T-helper 1 cell treated with Interleukin-12 subunit alpha and Interleukin-12 subunit beta and Interleukin-4 antibody, amounts not matched to agents 30 ng/mL and 1 ng/mL, for 36 hours (primary cell): ENCODE results near the gene NOVA1. TPM values are rescaled to one million over a fixed set of nuclear protein-coding genes. Genes with fewer than 3 reads are reported as not detected.

Source experiments
- intact Hi-C: fragments of 100-400 bp; cut with micrococcal nuclease; formaldehyde crosslinking; loops from one replicate; pipeline ENCODE4 v1.15.1; 2024
- total RNA-seq: library from RNA; stranded (reverse); gene quantifications from 2 replicates; pipeline ENCODE4 v1.2.3, GENCODE V29; 2022

Gene NOVA1
- total RNA-seq, 1 donor from 2014 or later: 0.39 TPM

DNA sequence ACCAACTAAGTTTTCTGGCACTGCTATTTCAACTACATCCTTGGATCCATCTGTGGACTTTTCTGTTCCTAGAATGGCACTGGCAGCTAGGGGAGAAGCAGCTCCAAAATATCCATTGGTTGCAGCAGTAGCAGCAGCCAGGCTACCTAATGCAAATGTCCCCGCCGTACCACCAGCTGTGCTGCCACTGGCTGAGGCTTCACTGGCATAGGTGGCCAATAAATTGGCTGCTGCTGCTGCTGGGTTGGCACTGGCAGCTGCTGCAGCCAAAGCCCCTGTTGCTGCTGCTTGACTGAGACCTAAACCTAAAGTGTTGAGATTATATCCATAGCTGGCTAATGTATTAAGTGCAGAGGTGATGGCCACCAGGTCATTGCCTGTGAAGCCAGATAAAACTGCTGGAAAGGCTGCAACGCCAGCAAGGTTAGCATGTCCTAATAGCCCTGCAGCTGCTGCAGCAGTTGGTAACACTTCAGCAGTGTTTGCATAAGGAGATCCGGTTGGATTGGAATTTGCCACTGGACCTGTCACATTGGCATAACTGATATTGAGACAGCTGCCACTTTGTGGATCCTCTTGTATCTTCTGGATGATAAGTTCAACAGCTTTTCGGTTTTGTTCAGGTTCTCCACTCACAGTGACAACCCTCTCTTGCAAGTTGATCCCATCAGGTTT lies 149.5 kb downstream of the NOVA1 start:
- intact Hi-C loops: no loop called here

DNA sequence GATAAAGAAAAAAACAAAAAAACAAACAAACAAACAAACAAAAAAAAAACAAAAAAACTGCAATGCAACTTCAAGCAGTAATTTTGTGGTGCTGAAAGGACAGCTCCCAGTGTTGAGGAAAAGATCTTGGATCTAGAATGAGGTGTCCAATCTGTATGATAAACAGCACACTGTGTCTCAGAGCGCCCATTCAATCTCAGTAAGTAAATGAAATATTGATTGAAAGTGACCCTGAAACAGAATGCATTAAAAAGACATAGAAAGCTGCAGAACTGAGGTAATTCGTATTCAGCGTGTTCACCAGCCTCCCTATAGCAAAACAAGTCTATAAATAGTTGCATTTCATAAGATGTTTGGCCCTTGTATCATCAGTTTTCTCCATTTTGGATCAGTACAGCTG lies 153.0 kb downstream of the NOVA1 start:
- intact Hi-C loops: no loop called here

DNA sequence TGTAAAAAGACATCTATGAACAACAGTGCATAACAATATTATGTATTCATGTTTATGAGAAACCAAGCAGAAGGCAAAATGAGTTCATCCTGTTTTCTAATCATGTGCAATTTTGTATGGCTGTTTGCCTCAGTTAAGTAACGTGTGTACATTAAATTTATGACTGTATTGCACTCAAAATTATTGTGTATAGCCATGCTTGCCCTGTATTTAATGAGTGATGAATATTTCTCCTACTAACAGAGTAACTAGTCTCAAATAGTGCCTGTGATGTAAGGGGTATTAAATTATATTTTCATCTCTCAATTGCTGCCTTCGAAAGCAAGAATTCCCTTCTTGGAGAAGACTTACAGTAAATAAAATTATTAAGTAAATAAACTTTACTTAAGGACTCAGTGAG lies 154.2 kb downstream of the NOVA1 start:
- intact Hi-C loops: no loop called here

DNA sequence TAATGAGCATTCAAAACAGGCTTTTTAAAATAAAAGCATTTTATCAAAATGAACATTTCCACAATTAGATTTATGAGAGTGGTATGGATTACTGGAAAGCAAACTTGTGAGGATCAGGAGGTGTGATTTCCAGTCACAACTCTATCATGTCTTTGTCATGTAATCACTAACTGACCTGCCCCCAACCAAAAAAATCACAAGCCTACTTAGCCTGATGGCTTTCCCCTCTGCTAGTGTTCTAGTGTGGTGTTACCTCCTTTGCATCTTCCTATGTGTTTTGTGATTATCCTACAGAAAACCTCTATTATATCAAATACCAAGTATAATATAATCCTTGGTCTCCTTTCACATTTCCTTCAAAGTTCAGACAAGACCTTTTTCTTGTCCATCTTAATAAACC lies 168.6 kb downstream of the NOVA1 start:
- intact Hi-C loops: no loop called here

DNA sequence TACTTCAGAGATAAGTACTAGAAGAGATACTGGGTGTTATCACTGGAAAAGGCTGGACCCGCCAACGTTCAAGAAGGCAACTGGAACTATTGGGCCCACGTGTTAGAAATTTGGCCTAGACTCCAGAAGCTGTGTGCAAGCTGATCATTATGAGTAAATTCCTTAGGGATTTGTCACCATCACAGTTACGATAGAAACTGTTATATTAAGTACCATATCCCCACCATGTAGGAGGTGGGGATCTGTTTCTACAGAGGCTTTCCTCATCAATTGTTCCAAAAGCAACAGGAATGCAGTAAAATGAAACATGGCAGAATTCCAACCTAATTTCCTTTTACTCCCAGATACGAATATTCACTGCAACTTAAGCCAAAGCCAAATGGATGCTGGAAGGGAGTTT lies 170.7 kb downstream of the NOVA1 start:
- intact Hi-C loops: no loop called here

DNA sequence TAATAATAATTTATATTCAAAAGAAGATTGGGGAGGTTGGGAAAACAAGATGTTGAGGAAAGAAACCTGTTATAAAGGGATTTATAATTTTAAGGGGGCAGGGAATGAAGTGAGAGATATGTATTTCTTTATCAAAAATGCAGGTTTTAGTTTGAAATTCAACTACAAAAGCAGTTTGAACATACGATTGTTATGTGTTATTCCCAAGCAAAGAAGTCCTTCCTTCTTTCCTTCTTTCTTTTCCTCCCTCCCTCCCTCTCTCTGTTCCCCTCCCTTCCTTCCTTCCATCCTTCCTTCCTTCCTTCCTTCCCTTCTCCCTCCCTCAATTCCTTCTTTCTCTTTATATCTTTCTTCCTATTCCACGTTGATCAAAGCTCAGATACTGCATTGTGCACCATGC lies 173.3 kb downstream of the NOVA1 start:
- intact Hi-C loops: loop anchor here (5.0 kb wide), 1 partner anchor 947 kb away; no protein-coding TSS in a partner anchor

DNA sequence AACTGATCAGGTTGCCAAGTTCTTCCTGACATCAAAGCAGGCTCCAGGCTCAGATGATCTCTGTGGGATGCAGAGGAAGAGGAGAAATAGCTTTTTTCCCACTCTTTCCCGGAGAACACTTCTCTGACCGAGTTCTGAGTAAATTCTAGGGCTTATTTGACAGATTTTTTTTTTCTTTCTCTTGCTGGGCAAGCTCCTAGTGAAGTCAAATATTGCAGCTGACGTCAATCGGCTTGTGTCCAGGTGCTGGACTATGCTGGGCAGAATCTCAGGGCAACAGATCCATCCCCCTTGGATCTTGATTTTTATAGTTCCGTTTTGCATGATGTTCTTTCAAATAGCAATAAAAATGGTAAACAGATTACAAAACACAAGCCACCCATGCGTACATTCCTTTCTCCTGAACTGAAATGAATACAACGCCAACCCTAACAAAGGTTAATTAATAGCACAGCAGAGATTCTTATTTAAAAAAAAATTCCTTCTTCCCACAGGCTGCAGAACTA lies 182.2 kb downstream of the NOVA1 start:
- intact Hi-C loops: no loop called here

DNA sequence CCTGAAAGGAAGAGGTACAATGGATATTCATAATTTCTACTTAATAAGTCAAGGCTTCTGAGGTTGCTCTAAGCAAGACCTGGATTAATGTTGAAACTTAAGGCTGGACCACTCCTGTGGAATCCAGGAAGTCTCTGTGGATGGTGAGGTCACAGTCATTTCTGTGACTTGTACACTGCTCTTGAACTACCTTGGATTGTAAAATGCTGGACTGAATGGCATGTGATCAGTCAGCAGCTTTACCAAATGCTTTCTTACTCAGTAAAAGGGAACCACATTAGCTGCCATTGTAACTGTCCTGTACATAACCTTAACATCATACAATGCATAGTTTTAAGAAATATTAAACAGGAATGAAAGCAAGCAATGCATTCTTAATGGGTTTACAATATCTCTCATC lies 182.9 kb downstream of the NOVA1 start:
- intact Hi-C loops: no loop called here

DNA sequence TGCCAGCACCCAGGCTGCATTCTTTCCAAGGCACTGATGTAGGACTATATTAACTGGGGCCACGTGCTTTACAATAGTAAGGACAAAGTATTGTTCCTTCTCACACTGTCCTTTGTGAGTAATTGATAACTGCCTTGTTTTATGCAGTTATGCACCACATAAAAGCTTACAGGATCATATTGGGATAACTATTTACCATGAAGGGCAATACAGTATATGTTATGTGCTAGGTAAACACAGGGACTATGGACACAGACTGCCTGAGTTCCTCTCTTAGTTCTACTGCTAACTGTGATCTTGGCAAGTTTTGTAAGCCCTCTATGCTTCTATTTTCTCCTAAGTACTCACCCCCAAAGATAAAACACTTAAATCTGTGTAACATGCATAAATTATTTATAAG lies 183.7 kb downstream of the NOVA1 start:
- intact Hi-C loops: no loop called here

DNA sequence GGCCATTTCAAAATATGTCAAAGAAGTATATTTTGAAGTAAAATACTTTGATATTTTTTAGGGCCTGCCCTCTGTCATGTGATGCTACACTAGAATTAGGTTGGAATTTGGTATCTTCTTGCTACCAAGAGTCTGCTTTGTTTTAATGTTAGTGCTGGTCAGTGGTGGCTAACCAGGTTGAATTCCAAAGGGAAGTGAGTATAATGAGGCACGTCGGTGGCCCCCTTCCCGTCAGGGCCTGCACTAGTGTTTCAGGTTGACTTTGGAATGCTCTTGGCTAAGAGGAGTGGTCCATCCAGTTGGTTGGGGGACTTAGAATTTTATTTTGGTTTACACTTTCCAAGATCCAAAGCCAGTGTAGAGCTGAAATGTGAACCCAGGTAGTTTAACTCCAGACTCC lies 185.4 kb downstream of the NOVA1 start:
- intact Hi-C loops: no loop called here

DNA sequence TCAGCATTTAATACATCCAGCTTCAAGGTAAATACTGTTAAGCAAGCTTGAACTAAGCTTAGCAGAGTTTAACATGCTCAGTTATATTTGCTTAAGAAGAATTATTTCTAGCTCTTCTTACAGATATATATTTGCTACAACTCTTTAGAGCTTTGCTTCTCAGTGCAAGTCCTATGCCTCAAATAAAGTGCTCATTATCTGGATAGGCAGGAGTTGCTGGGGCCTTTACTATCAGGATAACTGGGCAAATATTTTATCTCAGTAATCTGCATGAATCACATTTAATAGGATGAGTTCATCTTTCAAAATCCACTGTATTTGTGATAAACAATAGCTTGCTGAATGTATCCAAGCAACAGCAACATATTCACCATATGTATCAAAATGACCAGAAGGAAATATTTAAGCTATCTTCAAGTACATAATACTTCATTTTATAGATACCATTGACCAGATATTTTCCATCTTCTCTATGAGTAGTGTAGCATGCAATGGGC lies 187.6 kb downstream of the NOVA1 start:
- intact Hi-C loops: no loop called here

DNA sequence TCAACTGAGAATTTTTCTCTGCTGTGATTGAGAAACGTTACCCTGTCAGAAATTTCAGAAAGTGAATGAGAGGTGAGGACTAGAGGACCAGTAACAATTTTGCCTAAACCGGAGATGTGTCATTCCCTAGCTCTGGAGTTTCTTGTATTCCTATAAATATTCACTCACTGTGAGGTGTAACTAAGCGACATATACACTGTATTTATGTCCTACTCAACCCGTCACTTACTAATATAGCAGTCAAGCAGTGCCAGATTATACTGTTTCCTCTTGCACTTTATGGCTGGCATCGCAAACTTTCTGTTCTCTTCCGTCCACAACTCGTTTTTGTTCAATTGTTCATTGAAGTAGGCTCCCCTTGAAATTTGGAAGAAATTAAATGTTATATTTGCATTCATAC lies 192.9 kb downstream of the NOVA1 start:
- intact Hi-C loops: no loop called here

DNA sequence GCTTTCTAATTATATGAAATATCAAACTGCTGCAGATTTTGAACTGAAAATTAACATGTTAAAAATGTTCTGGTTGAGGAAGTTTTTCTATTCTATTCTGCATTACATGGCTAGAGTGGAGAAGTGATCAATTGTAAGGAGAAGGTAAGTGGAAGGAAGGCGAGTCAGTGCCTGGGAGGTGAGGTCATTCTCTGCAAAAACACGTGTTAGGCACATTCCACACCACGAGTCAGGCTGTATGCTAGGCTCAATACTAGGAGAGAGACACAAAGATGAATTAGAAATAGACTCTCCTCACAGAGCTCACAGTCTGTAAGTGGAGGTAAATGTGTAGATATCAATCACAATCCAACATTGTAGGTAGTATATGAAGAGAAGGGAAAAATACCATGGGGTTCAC lies 194.1 kb downstream of the NOVA1 start:
- intact Hi-C loops: no loop called here

DNA sequence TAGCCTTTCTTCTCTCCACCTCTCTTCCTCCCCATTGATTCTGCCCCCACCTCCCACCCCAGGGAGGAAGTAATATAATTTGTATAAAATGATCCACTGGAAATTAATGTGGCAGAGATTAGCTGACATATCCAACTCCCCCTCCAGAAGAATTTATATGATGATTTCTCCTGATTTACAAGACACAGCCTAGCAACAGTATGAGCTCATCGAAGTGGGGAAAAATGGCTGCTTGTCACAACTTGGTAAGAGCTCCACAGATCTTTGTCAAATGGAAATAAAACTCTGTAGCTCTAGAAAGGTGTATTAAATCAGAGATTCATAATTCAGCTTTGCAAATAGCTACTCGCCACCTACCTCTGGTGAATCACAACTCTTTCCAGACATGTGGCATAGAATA lies 195.7 kb downstream of the NOVA1 start:
- intact Hi-C loops: no loop called here

DNA sequence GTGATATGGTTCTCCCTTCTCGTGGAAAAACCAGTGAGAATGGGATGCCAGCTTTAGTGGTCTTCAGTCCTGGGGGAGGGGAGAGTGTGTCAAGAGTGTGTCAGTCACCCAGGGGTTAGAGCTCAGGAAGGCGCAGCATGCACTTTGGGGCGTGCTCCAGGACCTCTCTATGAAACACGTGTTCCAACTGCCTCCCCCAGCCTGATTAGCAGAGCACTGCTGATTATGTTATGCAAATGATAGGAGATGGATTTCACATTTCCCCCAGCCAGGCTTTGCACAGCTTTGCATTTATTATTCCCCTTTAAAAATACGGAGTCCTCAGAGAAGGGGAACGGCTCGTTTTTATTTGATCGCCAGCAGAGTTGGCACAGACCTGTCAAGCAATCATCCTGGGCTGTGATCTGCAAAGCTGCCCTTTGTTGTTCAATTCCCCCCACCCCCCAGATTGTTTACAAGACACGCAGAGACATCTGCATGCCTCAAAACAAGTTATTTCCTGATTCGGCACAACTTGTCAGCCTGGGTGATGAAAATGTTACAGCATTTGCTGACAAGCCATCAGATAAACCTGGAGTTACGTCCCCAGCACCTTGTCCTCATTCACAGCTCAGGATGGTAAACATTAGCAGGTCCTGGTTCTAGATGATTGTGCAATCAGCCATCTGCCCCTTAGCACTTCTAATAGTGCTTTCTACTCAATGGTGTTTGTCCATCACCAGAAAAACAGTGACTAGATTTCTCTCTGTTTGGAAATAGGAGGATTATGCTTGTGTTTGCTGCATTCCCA lies 196.5 kb downstream of the NOVA1 start:
- intact Hi-C loops: no loop called here

DNA sequence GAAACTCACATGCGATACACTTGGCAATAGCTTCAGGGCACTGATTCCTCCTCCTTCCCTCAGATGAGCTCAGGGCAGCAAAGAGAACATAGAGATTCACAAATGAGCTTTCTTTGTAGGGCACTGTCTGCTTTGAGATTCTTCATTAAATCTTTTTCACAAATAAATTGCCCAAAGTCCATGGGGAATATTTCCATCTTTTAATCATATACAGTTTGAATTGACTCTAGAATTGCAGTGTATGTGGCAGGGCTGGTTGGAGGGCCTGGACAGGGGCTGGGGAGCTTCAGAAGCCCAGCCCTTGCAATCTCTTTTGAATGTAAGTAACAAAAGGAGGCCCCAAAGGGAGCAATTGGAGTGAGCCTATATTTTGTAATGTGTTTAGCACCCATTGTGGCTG lies 197.5 kb downstream of the NOVA1 start:
- intact Hi-C loops: no loop called here

DNA sequence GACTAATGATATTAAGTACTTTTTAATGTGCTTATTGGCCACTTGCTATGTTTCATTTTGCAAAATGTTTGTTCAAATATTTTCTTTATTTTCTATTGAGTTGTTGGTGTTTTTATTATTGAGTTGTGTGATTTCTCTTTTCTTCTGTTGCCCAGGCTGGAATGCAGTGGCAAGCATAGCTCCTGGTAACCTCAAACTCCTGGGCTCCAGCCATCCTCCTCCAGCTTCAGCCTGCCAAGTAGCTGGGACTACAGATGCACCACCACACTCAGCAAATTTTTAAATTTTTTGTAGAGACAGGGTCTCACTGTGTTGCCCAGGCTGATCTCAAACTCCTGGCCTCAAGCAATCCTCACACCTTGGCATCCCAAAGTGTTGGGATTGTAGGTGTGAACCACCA lies 199.2 kb downstream of the NOVA1 start:
- intact Hi-C loops: no loop called here
